Skeletal muscle cell (primary cell): ENCODE data around the gene METRN.
"Not testable (repeated sequence)": the region's sequence is repeated elsewhere in the genome, so short reads cannot be mapped to it uniquely, and the experiment has no call there.

ENCODE experiments used
- DNase-seq: peaks from one replicate; pipeline ENCODE4 v3.0.0-alpha.2; 2010; ENCODE audit warnings: low read depth
- H3K4me3 ChIP-seq: 2 replicates; pipeline ENCODE4 v1.5.1; 2011; ENCODE audit warnings: low read depth, mild to moderate bottlenecking, control low read depth, low read length, moderate library complexity

METRN gene

DNA sequence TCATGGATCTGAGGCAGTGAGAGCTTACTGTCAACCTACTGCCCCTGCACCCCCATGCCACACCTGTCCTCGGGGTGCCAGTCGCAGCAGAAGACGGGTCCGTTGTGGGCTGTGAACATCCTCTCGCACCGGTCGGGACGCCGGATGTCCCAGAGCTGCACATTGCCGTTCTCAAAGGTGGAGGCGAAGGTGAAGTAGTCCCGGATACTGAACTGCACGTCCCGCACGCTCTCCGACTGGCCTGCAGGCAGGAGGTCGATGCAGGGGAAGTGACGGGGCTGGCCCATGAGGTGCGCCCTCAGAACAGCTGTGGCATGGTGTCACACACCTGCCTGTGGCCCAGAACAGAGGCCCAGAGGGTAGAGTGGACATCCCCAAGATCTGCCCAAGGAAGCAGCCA is 27.4 kb upstream of the METRN start:
- H3K4me3 ChIP-seq = no peak overlapping the region

DNA sequence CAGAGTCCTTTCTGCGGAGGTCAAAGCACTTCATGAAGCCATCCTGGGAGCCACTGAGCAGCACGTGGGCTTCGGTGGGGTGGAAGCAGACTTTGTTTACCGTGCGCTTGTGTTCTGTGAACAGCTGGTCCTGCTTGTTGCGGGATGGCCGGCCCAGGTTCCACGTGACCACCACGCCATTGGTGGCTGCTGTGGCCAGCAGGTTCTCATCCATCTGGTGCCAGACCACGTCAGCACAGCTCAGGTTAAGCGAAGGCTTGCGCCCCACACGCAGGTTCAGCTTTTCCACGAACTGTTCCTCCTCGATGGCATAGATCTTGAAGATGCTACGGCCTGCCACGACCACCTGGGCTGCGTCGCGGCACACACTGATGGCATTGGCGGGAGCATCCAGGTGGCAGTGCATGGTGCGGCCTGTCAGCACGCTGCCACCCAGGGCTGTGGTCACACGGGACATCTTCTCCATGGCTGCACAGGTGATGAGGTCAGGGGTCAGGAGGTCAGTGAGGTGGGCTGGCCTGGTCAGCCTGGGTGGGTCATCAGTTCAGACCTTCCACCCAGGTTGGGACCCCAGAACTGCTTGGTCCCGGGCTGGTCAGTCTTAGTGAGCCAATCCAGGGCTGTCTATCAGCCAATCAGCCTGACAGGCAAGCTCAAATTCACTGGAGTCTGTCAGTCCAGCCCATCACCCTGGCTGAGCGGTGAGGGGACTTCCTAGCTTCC is 25.6 kb upstream of the METRN start:
- no peak for DNase-seq
- peak overlapping the region; percentile 77 for H3K4me3 ChIP-seq

More for the DNA sequence above, 27.4 kb upstream of the METRN start:
- no peak for DNase-seq

DNA sequence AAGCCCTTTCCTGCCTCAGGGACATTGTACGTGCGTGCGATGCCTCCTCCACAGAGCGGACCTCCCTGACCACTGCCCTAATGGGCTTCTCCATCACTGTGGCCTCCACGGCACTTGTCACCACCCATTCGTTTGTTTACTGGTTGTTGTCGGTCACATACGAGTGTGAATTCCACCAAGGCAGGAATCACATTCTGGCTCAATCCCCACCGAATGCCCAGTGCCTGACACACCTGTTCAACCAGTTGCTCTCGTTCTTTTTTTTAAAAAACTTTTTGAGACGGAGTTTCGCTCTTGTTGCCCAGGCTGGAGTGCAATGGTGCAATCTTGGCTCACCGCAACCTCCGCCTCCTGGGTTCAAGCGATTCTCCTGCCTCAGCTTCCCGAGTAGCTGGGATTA is 23.7 kb upstream of the METRN start:
- DNase-seq, H3K4me3 ChIP-seq: not testable (repeated sequence)

DNA sequence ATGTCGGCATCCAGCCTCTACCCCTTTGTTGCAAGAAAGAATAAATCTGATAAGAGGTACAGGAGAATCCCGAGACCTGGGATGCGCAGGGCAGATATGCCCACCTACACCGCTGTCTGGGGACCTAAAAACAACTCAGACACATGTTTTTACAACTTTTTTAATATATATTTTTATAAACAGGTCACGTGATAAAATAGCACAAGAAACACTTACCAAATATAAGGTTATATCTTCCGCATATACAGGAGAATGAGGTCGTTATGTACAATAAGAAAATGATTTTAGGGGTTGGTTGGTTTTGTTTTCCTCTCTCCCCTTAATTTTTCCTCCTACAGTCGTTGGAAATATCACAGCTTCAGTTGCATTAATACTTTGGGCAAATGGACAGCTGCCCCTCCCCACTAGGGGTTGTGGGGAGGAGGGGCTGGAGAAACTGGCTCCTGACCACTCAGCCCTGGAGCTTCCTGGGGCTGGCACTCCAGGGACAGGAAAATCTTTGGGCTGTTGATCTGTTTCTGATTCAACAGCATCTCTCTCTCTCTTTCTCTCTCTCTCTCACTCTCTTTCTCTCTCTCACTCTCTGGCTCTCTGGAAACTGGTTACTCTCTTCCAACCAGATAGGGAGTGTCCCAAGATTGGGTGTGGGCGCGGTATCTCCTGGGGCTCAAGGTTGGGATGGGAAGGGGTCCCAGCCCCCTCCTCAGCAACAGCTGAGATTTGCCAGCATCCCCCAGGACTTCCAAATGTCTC is 22.4 kb upstream of the METRN start:
- DNase-seq = no peak
- no peak overlapping the region for H3K4me3 ChIP-seq

- DNase-seq = no peak
- no peak overlapping the region for H3K4me3 ChIP-seq
Measured at GRCh38 chr16:693364-693763, 21.6 kb upstream of the METRN start.

DNA sequence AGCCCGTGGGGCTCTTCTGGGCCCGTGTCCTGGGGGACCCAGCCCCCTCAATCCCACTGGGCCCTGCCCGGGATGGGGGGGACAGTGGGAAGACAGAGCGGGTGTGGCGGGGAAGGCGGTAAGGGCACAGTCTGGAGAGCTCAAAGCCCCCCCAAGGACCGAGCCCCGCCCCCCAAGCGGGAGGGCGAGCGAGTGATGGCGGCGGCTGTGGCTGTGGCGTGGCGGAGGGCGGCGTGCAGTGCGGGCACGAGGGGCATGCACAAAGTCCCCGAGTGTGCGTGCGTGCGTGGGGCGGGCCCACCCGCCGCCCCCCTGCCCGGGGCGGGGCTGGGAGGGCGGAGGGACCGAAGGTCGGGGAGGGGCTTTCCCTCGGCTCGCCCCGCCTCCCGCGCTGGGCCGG is 21.2 kb upstream of the METRN start:
- no peak for DNase-seq

DNA sequence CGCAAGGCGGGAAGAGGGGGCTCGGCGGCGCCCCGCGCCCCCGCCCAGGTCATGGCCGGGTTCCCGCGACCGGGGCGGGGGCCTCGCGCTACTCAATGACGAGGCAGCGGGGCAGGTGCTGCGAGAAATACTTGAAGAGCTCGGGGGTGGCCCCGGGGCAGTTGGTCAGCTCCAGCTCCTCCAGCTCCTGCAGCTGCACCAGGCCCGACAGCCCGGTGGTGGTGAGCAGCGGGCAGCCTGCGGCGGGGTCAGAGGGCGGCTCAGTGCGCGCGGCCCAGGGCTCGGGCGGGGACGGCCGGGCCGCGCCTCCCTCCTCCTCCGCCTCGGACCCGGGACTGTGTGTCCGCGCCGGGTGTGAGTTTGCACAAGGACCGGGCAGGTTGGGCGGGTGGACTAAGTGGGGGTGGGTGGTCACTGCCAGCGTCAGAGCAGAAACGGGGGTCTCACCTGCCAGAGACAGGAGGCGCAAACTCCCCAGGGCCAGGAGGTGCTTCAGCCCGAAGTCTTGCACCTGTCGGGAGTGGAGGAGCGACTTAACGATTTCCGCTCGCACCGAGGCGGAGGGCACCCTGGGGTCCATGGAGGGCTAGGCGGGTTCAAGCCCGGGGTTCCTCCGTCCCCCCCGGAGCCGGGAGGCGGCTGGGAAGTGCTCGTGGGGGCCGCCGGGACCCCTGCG is 20.6 kb upstream of the METRN start:
- DNase-seq = no peak
- no peak overlapping the region for H3K4me3 ChIP-seq

More for the DNA sequence above, 21.2 kb upstream of the METRN start:
- H3K4me3 ChIP-seq = no peak overlapping the region

DNA sequence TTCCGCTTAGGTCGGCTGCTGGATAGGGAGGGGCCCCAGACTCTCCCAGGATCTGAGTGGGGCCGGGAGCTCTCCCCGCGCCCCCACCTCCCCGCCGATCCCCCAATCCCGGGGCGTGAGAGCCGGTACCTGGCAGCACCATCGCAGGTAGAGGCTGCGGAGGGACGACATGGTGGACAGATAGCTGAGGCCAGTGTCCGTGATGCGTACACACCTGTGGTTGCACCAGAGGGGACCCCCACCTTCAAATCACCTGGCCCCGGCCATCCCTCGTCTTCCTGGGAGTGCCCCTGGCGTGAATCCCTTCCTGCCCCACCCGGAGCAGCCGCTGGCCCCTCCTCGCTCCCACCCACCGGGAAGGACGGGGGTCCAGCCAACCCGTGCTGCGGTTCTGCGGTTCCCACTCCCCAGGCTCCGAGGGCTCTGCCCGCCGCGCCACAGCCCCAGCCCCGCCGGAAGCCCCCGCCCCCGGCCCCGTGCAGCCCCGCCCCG is 20.0 kb upstream of the METRN start:
- no peak for DNase-seq
- no peak overlapping the region for H3K4me3 ChIP-seq

- no peak for DNase-seq
- H3K4me3 ChIP-seq = no peak overlapping the region
Measured at GRCh38 chr16:695355-696089, 19.4 kb upstream of the METRN start.

- no peak overlapping the region for H3K4me3 ChIP-seq
- DNase-seq = no peak
Measured at GRCh38 chr16:698911-699671, 15.8 kb upstream of the METRN start.

- no peak for DNase-seq
- no peak overlapping the region for H3K4me3 ChIP-seq
Measured at GRCh38 chr16:700684-701584, 14.0 kb upstream of the METRN start.

DNA sequence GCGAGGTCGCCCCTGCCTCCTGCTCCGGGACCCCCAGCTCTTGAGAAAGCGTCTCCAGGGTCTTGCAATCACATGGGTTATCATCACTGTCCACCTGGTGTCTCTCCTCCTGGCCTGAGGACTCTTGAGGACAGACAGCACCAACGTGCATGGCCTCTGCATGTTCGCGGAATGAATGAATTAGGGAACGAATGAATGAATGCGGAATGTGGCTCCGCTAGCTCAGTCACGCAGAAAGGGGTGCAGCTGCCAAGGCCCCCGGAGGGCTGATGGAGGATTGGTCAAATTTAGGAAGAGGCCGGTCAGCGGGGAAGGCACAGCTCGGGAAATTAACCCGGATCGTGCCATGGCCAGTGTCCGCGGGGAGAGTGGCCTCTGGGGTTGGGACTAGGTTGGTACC is 12.6 kb upstream of the METRN start:
- no peak overlapping the region for H3K4me3 ChIP-seq
- DNase-seq = no peak

DNA sequence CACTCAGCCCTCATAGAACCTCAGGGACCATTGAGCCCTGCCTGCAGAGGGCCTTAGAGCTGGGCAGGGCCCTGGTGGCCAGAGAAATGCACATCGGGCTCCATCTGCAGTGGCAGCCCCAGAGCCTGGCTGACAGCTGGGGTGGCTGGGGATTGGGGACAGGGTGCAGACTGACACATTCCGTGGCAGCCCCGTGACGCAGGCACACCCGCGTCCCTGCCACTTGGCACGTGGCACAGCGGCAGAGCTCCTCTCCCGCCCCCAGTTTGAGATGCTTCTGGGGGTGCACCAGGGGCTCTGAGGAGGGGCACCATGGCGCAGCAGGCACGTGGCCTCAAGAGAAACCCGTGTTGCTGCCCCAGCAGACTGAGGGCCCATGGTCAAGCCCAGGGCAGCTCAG is 11.5 kb upstream of the METRN start:
- no peak overlapping the region for H3K4me3 ChIP-seq
- DNase-seq = no peak

DNA sequence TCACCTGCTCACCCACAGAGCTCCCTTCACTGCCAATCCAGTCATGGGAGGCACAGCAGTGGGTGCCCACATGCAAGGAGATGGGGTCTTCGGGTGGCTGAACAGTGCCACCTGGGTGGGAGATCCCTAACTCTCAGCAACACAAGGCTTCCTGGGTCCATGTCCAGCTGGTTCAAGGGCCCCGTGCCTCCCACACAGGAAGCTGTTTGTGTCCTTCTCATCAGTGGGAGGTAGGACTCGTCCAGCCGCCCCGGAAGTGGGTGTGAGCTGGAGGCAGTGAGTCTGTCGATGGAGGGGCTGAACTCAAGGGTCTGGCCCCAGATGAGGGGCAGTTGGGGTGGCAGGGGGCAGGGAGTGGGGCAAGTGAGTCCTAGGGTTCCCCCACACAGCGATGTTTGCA is 10.9 kb upstream of the METRN start:
- DNase-seq = no peak
- H3K4me3 ChIP-seq = no peak overlapping the region

DNA sequence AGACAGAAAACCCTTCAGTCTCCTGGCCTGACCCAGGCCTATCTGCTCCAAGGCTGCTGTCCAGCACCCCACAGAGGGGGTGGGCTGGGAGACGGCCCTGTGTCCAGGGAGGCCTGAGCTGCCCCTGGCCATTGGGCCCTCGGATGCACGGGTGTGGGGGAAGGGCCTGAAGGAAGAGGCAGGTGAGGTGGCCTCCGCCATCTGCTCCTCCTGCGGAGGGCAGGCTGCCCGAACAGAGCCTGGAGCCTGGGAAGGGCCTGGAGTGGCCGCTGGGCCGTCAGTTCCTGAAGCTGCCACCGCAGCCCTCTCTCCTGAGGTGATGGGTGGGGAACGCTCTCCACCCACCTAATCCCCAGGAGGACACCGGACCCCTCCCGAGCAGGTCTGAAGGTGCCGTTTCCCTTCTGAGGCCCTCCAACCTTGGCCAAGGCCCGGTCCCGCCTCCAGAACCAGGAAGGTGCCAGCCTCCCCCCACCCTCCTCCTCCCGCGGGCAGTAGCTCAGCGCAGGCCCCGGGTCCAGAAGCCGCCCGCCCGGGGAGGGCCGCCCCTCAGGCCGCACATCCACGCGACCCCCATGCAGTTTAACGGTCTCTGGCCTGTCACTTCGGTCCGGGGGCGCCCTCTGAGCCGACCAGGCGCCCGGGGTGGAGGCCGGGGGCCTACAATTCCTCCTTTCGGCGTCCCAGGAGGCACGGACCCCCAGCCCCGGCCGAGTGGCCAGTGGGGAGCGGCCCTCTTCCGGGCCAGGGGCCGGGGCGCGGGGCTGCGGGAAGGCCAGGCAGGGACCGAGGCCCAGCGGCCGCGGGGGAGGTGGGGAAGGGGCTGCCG is 10.2 kb upstream of the METRN start:
- peak overlapping the region; percentile 37 for H3K4me3 ChIP-seq
- no peak for DNase-seq

- H3K4me3 ChIP-seq = peak within 1 kb of the TSS; percentile 37
- DNase-seq = no peak
Measured at GRCh38 chr16:705431-706188, 9.3 kb upstream of the METRN start, which contains the start of gene FBXL16. FBXL16 (minus strand) TSS chr16:705801; CDS start chr16:697405, 8,396 bp downstream.
